LHCN-M2 (cell line): ENCODE results near the gene VN1R2. TPM values are rescaled to one million over a fixed set of nuclear protein-coding genes. Genes with fewer than 3 reads are reported as not detected.

Source experiments
- total RNA-seq: library from RNA; depleted of rRNA; stranded (reverse); fragments of >200 nt; gene quantifications from 2 replicates; pipeline ENCODE4 v1.2.3, GENCODE V29; 2014; rRNA removed

Gene VN1R2
- total RNA-seq, 1 experiment from 2014 or later, result not detected

Other genes starting within 250 kb of the VN1R2 start
- not detected in 2 replicates for gene ERVV-1, start 244.4 kb upstream of the VN1R2 start, total RNA-seq
- not detected in 2 replicates for gene ERVV-2, start 213.6 kb upstream of the VN1R2 start, total RNA-seq
- gene ZNF160, start 154.9 kb upstream of the VN1R2 start, total RNA-seq, result 19.0 and 20.6 TPM in 2 replicates
- 2.4 and 2.9 TPM in 2 replicates for gene ZNF415, start 125.4 kb upstream of the VN1R2 start, total RNA-seq
- gene ZNF347, start 99.2 kb upstream of the VN1R2 start, total RNA-seq, result 4.2 and 5.6 TPM in 2 replicates
- 0.11 TPM in 1 of 2 replicates, not detected in the other for gene ZNF665, start 64.9 kb upstream of the VN1R2 start, total RNA-seq
- gene ZNF677, start 3.4 kb upstream of the VN1R2 start, total RNA-seq, result 4.2 and 6.7 TPM in 2 replicates
- gene VN1R4, start 9.4 kb downstream of the VN1R2 start, total RNA-seq, result not detected in 2 replicates
- 8.5 and 9.8 TPM in 2 replicates for gene ZNF845, start 75.5 kb downstream of the VN1R2 start, total RNA-seq
- 7.3 and 8.3 TPM in 2 replicates for gene ZNF525, start 107.4 kb downstream of the VN1R2 start, total RNA-seq
- 11.3 and 15.8 TPM in 2 replicates for gene ZNF765, start 136.9 kb downstream of the VN1R2 start, total RNA-seq
- 11.8 and 16.1 TPM in 2 replicates for gene ZNF761, start 173.7 kb downstream of the VN1R2 start, total RNA-seq
- 3.5 and 5.7 TPM in 2 replicates for gene ZNF813, start 209.4 kb downstream of the VN1R2 start, total RNA-seq